Activated naive CD4-positive, alpha-beta T cell treated with Interleukin-2 at 50 U/mL for 16 hours (primary cell): ENCODE results near the gene ATL1.
"Not testable (repeated sequence)": the region's sequence is repeated elsewhere in the genome, so short reads cannot be mapped to it uniquely, and the experiment has no call there.

Experiments
- DNase-seq: peaks from one replicate; pipeline ENCODE4 v3.0.0-alpha.2; 2020

The ATL1 gene

GRCh38 chr14:50603565-50603964 lies 43.6 kb downstream of the ATL1 start:
- DNase-seq = no peak

DNA sequence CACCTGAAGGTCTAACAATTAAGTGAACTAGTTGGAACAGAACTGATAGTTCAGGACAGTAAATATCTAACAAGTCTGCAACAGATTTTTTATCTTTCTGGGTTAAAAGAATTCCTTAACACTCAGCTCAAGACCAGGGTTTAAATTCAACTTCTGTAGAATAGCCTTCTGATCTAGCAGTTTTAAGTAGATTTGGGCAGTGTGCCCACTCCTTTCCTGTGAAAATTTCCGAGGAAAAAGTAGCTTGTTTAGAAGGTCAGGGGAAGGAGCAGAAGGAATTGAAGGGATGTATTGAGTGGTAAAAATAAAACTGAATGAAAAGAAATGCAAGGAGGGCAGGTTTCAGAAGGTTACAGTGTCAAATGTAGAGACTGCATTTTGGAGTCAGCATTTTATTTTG lies 45.8 kb downstream of the ATL1 start:
- DNase-seq = no peak

DNA sequence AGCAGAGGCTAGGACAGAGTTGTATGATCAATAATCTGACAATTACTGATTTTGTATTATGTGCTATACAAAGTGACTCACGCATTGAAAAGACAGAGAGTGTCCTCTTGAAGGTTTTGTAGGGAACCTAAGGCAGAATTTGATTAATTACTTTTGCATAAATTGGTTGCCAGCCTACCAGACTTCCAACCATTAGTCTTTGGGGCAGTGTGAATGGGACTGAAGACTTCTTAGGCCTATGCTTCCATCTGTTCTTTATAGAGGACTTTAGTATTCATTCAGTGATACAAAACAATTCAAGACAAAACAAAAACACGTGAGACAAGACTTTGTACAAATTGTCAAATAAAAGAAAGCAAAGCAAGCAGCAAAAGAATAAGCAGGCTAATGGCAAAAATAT lies 46.5 kb downstream of the ATL1 start:
- DNase-seq = no peak

DNA sequence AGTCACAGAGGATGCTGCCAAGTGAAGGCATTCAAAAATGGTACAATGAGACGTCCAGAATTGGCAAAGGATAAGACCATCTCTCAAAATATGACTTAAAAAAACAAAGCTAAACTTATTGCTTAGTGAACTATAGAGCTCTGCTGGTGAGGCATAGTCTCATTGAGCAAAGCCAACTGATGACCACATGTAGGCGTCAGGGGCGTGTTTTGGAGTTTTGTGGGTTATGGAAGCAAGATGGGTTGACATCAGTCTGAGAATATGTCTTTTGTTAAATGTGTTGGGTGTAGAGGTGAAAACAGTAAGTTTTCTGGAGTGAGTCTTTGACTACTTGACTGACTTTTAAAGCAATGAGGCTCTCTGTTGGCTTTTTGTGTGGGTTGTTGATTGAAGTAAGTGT lies 47.2 kb downstream of the ATL1 start:
- DNase-seq = peak; percentile 56

GRCh38 chr14:50607761-50608160 lies 47.8 kb downstream of the ATL1 start:
- DNase-seq = no peak

GRCh38 chr14:50608302-50608851 lies 48.4 kb downstream of the ATL1 start:
- no peak for DNase-seq

DNA sequence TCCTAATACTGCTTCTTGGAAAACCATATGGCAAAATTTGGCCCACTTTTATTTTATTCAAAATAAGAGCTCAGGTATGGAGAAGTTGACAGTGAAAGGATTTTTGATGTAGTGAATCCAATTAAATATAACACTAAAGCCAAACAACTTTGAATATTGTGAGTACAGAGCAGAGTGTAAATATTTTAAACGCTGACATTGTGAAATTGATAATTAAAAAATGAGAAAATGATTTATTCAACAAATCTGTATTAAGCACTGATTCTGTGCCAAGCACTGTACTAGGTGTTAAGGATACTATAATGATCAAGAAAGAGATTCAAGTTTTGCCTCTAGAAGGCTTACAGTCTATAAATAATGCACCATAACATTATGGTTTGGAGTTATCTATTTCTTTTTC lies 50.5 kb downstream of the ATL1 start:
- no peak for DNase-seq

DNA sequence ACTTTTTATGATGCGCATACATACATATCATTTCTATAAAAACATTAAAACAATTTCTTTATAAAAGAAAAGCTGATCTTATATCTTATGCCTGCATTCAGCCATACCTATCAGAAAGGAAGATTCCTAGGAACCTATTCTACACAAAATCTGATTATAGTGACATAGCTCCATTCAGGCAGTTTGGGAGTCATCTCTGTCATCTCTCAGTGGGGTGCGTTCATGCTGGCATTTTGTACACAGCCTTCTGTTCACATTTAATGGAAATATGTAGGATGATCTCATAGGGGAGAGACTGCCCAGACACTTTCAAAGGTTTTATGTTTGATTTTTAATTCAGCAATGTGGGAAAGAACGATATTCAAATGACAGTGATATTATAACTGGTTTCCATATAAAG lies 52.9 kb downstream of the ATL1 start:
- DNase-seq = no peak

- DNase-seq = no peak
These were observed 55.1 kb downstream of the ATL1 start for GRCh38 chr14:50615056-50615455.

GRCh38 chr14:50615552-50615951 lies 55.6 kb downstream of the ATL1 start:
- DNase-seq = no peak

GRCh38 chr14:50616275-50616674 lies 56.3 kb downstream of the ATL1 start:
- no peak for DNase-seq

GRCh38 chr14:50619569-50620141 lies 59.7 kb downstream of the ATL1 start:
- no peak for DNase-seq

DNA sequence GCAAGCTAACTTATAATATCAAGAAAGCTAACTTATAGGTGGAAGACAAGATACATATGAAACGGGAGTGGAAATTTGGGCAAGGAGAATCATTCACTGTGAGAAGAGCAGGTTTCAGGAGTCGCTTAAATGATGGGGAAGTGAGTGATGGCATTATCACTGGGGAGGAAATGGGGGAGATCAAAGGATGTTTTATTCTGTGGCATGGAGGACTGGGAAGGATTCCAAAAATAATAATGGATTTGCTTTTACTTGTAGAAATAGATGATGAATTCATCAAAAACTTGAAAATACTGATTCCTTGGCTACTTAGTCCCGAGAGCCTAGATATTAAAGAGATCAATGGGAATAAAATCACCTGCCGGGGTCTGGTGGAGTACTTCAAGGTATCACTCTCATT lies 60.4 kb downstream of the ATL1 start:
- no peak for DNase-seq

- no peak for DNase-seq
These were observed 63.0 kb downstream of the ATL1 start for GRCh38 chr14:50622978-50623377.

DNA sequence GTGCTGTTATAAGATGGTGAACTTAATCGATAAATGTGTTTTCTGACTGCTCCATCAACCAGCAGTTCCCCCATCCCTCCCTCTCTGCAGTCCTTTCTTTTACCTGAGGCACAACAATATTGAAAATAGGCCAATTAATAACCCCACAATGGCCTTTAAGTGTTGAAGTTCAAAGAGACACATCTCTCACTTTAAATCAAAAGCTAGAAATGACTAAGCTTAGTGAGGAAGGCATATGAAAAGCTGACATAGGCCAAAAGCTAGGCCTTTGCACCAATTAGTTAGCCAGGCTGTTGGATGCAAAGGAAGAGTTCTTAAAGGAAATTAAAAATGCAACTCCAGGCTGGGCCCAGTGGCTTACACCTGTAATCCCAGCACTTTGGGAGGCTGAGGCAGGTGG lies 64.5 kb downstream of the ATL1 start:
- no peak for DNase-seq

- not testable (repeated sequence) for DNase-seq
These were observed 65.0 kb downstream of the ATL1 start for GRCh38 chr14:50624947-50625346.

- DNase-seq = no peak
These were observed 71.5 kb downstream of the ATL1 start for GRCh38 chr14:50631408-50631821.

GRCh38 chr14:50633954-50634353 lies 74.0 kb downstream of the ATL1 start:
- DNase-seq = no peak

DNA sequence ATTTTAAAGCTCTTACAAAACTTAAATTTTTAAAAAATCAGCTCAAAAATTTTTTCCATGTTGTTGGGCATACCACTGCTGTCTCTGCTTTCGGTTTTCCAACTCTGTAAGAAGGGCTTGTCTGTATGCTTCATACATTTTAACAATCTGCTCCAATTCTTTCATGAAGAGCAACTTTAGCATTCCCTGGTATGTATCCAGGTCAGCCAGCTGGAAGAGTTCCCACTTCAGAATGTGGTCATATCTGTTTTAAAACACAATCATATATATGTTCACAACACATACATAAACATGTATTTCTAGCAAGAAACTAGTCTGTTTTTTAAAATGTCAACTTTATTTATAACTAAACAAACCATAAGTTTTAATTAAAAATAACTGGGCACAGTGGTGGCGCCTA lies 75.2 kb downstream of the ATL1 start:
- no peak for DNase-seq

DNA sequence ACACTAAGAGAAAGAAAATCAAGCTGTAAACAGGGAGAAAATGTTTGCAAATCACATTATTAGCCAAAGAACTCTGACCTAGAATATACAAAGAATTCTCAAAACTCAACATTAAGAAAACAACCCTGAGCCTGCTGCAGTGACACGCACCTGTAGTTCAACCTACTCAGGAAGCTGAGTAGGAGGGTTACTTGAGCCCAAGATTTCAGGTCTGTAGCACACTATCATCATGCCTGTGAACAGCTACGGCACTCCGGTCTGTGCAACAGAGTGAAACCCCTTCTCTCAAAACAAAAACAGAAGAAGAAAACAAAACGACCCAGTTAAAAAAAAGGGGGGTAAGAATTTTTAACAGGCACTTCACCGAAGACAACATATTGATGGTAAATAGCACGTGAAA lies 87.3 kb downstream of the ATL1 start:
- DNase-seq = no peak

DNA sequence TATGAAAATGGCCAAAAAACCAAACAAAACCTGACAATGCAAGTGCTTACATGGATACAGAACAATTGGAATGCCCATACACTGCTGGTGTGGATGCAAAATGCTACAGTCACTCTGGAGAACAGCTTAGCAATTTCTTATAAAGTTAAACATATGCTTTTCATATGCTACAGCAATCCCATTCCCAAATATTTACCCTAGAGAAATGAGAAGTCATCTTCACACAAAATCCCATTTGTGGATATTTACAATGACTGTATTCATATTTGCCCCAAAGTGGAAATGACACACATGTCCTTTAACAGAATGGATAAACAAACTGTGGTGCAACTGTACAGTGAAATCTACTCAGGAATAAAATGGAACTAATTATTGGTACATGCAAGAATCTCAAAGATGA lies 87.8 kb downstream of the ATL1 start:
- DNase-seq = no peak

- no peak for DNase-seq
These were observed 89.7 kb downstream of the ATL1 start for GRCh38 chr14:50649691-50650090.

DNA sequence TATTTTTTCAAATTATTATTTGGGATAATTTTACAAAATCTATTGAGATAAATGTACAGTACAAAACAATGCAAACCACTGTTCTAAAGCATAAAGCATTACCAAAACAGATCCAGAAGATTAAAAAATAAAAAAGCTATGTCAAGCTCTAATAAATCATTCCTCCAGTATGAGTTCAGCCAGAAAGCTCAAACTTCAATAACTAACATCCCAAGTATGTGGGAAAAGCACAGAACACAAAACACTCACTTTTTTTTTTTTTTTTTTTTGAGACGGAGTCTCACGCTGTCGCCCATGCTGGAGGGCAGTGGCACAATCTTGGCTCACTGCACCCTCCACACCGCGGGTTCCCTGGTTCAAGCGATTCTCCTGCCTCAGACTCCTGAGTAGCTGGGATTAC lies 96.8 kb downstream of the ATL1 start:
- no peak for DNase-seq

GRCh38 chr14:50657753-50658152 lies 97.8 kb downstream of the ATL1 start:
- DNase-seq = no peak

GRCh38 chr14:50658203-50658602 lies 98.3 kb downstream of the ATL1 start:
- DNase-seq = no peak
